Measurements from ENCODE around the gene LARP4B. TPM values are rescaled to one million over a fixed set of nuclear protein-coding genes. Genes with fewer than 3 reads are reported as not detected.

The LARP4B gene
- total RNA-seq, 1 donor from 2014 or later = 90.2 TPM

- TF ChIP-seq CTCF (IDR thresholded peaks at IDR 0.05; ENCODE audit: unreplicated experiment) = no peak
- H3K4me1 Mint-ChIP-seq = no peaks in the 10 kb centered on the region
- H3K27me3 Mint-ChIP-seq (ENCODE audit: low read depth) = peaks cover 13% of the 10 kb centered on the region
- no peak overlapping the region for H3K27ac Mint-ChIP-seq
- DNase-seq (ENCODE audit: low spot score in 2 of 2, unreplicated experiment in 2 of 2) = no peak
- no peaks in the 10 kb centered on the region for H3K9me3 Mint-ChIP-seq
- H3K4me3 Mint-ChIP-seq = no peak overlapping the region
- no peaks in the 10 kb centered on the region for H3K36me3 Mint-ChIP-seq
Measured at GRCh38 chr10:947881-948280, 16.4 kb upstream of the LARP4B start.

GRCh38 chr10:947051-947450, 15.5 kb upstream of the LARP4B start:
- Mint-ChIP-seq H3K4me3 (no peak overlapping the region), H3K9me3 (no peaks in the 10 kb centered on the region), H3K4me1 (no peaks in the 10 kb centered on the region), H3K36me3 (no peaks in the 10 kb centered on the region), H3K27me3 (ENCODE audit: low read depth) (peaks cover 13% of the 10 kb centered on the region), H3K27ac (no peak overlapping the region)
- DNase-seq (ENCODE audit: low spot score in 2 of 2, unreplicated experiment in 2 of 2) = no peak
- TF ChIP-seq CTCF (IDR thresholded peaks at IDR 0.05; ENCODE audit: unreplicated experiment) = no peak

GRCh38 chr10:945778-946177, 14.3 kb upstream of the LARP4B start:
- H3K9me3 Mint-ChIP-seq = no peaks in the 10 kb centered on the region
- no peaks in the 10 kb centered on the region for H3K36me3 Mint-ChIP-seq
- no peaks in the 10 kb centered on the region for H3K4me1 Mint-ChIP-seq
- no peak for TF ChIP-seq CTCF (IDR thresholded peaks at IDR 0.05; ENCODE audit: unreplicated experiment)
- H3K27ac Mint-ChIP-seq = no peak overlapping the region
- no peak for DNase-seq (ENCODE audit: low spot score in 2 of 2, unreplicated experiment in 2 of 2)
- no peak overlapping the region for H3K4me3 Mint-ChIP-seq
- H3K27me3 Mint-ChIP-seq (ENCODE audit: low read depth) = peaks cover 10% of the 10 kb centered on the region

- no peak overlapping the region for H3K27ac Mint-ChIP-seq
- no peaks in the 10 kb centered on the region for H3K4me1 Mint-ChIP-seq
- no peaks in the 10 kb centered on the region for H3K36me3 Mint-ChIP-seq
- TF ChIP-seq CTCF (IDR thresholded peaks at IDR 0.05; ENCODE audit: unreplicated experiment) = no peak
- no peaks in the 10 kb centered on the region for H3K9me3 Mint-ChIP-seq
- no peaks in the 10 kb centered on the region for H3K27me3 Mint-ChIP-seq (ENCODE audit: low read depth)
- DNase-seq (ENCODE audit: low spot score in 2 of 2, unreplicated experiment in 2 of 2) = no peak
- H3K4me3 Mint-ChIP-seq = no peak overlapping the region
Measured at GRCh38 chr10:944034-944831, 12.7 kb upstream of the LARP4B start.

- Mint-ChIP-seq H3K36me3 (no peaks in the 10 kb centered on the region), H3K4me1 (no peaks in the 10 kb centered on the region), H3K27me3 (ENCODE audit: low read depth) (no peaks in the 10 kb centered on the region), H3K4me3 (no peak overlapping the region), H3K27ac (no peak overlapping the region), H3K9me3 (no peaks in the 10 kb centered on the region)
- TF ChIP-seq CTCF (IDR thresholded peaks at IDR 0.05; ENCODE audit: unreplicated experiment) = no peak
- DNase-seq (ENCODE audit: low spot score in 2 of 2, unreplicated experiment in 2 of 2) = no peak
Measured at GRCh38 chr10:943334-944033, 12.0 kb upstream of the LARP4B start.

Data from mesothelial cell of epicardium (in vitro differentiated cells).